Panc1 (cell line): ENCODE results near the gene GID4.

Experiments used
- POLR2AphosphoS5 ChIP-seq: IDR thresholded peaks from 2 replicates; pipeline ENCODE4 v1.6.1; 2012; ENCODE audit warnings: mild to moderate bottlenecking, low read depth, low read length, moderate library complexity
- REST ChIP-seq, 2 experiments: IDR thresholded peaks; 2 replicates each; pipeline ENCODE4 v1.6.1; 2011 to 2012; ENCODE audit warnings: low read depth in 2 of 2, control low read depth in 1 of 2, low read length in 1 of 2, mild to moderate bottlenecking in 1 of 2, moderate library complexity in 1 of 2; ENCODE audit not compliant: insufficient read depth in 1 of 2
- TF ChIP-seq, protein P1 (sequence below): fragments of 450-650 bp; IDR thresholded peaks from 2 replicates; pipeline ENCODE4 v1.5.1; 2017; ENCODE audit warnings: mild to moderate bottlenecking

DNA sequence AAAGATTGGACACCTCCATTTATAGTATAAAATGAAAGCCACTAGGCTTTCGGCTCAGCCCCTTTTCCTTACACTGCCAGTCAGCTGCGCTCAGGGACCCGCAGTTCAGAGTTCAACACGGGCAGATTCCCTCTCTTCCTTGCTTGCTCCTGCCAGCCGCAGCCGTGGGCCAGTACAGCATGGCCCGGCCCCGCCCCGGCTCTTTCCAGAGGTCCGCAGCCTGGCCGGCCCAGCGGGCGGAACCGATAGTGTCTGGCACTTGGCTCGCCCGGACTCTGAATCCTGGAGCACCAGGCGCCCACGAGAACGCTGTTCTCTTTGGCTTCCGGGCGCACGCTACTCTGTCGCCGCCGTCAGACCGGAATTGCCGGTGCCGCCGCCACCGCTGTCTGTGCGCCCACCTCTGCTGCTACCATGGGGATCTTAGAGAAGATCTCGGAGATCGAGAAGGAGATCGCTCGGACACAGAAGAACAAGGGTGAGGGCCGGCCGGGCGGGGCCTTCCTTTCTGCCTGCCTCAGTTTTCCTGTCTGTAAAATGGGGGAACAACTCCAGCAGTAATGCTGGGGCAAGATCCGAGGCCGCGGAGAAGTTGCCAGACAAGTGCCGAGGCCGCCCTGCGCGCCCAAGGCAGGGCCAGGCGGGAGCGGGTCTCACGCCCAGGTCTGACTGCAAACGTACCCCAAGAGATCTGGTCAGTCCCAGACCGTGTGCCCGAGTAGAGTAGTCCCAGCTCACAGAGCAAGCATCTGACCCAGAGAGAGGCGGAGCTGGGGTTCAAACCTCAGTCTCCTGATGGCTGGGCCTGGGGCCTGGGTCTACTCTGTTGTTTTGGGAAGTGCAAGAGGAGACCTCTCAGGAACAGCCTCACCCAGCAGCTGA, 48.6 kb downstream of the GID4 start, which contains the start of gene DRG2:
- TF ChIP-seq, protein P1, sequence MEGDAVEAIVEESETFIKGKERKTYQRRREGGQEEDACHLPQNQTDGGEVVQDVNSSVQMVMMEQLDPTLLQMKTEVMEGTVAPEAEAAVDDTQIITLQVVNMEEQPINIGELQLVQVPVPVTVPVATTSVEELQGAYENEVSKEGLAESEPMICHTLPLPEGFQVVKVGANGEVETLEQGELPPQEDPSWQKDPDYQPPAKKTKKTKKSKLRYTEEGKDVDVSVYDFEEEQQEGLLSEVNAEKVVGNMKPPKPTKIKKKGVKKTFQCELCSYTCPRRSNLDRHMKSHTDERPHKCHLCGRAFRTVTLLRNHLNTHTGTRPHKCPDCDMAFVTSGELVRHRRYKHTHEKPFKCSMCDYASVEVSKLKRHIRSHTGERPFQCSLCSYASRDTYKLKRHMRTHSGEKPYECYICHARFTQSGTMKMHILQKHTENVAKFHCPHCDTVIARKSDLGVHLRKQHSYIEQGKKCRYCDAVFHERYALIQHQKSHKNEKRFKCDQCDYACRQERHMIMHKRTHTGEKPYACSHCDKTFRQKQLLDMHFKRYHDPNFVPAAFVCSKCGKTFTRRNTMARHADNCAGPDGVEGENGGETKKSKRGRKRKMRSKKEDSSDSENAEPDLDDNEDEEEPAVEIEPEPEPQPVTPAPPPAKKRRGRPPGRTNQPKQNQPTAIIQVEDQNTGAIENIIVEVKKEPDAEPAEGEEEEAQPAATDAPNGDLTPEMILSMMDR: no peak
- TF ChIP-seq POLR2AphosphoS5: peak; percentile 84
- TF ChIP-seq REST (IDR thresholded peaks at IDR 0.05; ENCODE audit: insufficient read depth in 1 of 2, low read depth in 2 of 2, low read length in 1 of 2): no peak
